Stimulated activated CD4-positive, alpha-beta T cell treated with anti-CD3 and anti-CD28 coated beads, Interleukin-4, amount 100 ng/mL, for 24 hours (primary cell): ENCODE results near the gene IFT25.

Experiments used
- DNase-seq: peaks from one replicate; pipeline ENCODE4 v3.0.0-alpha.2; 2020

IFT25 gene

GRCh38 chr1:53927376-53927881, 18.1 kb downstream of the IFT25 start:
- DNase-seq, result no peak

- peak; percentile 6 for DNase-seq
These were observed 25.8 kb downstream of the IFT25 start for GRCh38 chr1:53919675-53920066.

- no peak for DNase-seq
These were observed 27.2 kb downstream of the IFT25 start for GRCh38 chr1:53918343-53918742.

GRCh38 chr1:53913352-53914033, 32.0 kb downstream of the IFT25 start:
- no peak for DNase-seq

DNA sequence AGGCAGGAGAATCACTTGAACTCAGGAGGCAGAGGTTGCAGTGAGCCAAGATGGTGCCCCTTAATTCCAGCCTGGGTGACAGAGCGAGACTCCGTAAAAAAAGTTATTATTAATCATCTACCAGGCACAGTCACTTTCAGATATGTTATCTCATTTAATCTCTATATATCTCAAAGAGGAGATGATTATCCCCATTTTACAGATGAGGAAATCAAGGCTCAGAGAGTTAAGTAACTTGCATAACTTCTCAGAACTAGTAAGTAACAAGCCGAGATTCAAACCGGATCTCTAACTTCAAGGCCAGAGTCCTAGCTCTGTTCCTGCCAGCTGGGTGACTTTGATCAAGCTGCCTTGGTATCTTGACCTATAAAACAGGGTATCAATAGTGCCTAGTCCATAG, 34.1 kb downstream of the IFT25 start:
- DNase-seq, result no peak

DNA sequence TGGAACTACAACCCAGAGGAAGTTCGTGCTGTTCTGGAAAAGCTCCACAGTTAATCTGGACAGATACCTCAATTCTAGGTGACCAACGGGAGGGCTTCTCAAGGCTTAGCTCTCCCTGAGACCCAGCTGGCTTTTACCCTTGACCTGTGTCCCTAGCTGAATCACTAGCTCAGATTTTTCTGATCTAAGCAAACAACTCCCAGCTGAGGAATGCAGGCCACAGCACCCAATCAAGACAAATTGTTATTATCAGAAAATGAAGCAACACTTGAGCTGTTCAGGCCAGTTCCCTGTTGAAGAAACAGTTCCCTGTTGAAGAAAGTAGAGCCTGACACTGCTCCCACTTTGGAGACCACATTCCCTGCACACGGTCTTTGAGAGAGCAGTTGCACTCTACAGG, 35.6 kb downstream of the IFT25 start:
- no peak for DNase-seq

DNA sequence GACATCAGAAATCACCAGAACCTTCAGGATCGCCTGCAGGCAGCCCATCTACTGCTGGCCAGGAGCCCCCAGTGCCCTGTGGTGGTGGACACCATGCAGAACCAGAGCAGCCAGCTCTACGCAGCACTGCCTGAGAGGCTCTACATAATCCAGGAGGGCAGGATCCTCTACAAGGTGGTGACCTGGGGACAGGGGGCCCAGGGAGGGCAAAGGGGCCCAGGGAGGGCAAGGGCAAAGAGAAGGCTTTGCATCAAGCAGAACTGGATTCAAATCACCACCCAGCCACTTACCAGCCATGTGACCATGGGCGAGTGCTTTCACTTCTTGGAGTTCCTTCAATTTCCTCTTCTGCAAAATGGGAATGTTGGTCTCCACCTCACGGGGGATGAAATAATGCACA, 39.4 kb downstream of the IFT25 start:
- DNase-seq, result no peak

GRCh38 chr1:53905509-53905908, 40.0 kb downstream of the IFT25 start:
- DNase-seq, result no peak

DNA sequence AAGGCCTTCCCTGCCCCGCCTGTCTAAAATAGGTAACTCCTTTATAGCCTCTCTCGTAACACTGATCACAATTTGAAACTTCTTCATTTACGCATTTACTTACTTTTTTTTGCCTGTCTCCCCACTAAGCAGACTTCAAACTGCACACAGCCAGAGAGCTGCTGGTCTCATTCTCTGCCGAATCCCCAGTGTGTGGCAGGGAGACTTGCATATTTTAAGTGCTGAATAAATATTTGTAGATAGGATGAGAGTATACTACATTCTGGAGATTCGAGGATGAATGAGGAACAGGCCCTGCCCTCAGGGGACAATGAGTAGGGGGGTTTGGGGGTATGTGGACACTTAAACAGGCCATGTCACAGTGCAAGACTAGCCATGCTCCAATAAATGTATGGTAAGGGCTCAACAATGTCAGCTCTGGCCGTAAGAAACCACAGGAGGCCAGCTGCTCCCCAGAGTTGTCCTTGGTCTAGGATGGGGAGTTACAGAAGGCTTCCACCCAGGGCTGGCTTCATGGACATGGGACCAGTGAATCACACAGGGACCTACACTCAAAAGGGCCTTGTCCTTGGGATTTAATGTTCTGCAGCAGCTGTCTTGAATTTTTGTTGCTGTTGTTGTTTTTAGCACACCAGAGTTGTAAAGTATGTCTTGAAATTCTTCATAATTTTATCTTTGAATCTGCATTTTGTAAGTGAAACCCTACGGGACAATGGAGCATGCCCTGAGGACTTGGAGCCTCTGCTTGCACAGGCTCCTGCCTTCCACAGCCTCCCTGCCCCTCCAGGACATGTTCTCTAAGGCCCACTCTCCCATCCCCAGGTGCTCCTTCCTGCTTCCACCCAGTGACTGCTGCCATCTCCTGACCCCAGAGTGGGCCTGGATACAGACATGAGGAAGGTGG, 43.0 kb downstream of the IFT25 start:
- DNase-seq, result no peak

GRCh38 chr1:53899708-53900107, 45.8 kb downstream of the IFT25 start:
- DNase-seq, result no peak

GRCh38 chr1:53899206-53899628, 46.3 kb downstream of the IFT25 start:
- DNase-seq, result no peak

GRCh38 chr1:53896635-53897229, 48.8 kb downstream of the IFT25 start:
- no peak for DNase-seq

DNA sequence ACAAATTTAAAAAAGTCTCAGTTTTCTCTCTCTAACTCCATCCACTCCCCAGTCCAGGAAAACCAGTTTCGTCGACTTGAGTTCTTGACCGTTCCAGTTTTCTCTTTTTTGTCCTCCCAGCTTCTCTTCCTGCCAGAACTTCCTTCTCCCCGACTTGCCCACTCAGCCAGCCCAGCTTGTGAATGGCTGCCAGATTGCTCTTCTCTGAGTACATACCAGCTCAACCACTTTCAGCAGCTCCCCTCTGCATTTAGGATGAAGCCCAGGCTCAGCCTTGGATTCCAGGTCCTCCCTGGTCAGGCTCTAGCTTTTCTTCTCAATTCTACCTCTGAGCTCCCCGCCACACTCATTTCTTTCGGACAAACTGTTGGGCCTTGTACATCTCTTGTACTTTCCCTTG, 50.1 kb downstream of the IFT25 start:
- DNase-seq, result no peak

DNA sequence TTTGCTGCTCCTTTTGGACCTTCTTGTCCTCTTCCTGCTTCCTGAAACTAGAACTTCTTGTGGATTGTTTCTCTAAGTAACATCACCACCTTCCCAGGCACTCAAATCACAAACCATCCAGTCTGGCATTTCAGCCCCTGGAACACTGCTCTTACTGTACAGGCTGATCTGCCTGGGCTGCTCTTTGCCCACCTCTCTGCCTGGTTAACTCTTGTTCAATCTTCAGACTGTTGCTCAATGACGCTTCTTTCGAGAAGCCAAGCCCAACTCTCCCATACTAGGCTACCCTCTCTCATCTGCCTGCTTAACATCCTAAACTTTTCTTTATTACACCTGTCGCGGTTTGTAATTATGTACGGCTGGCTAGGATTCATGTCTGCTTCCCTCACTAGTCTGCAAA, 50.9 kb downstream of the IFT25 start:
- no peak for DNase-seq

DNA sequence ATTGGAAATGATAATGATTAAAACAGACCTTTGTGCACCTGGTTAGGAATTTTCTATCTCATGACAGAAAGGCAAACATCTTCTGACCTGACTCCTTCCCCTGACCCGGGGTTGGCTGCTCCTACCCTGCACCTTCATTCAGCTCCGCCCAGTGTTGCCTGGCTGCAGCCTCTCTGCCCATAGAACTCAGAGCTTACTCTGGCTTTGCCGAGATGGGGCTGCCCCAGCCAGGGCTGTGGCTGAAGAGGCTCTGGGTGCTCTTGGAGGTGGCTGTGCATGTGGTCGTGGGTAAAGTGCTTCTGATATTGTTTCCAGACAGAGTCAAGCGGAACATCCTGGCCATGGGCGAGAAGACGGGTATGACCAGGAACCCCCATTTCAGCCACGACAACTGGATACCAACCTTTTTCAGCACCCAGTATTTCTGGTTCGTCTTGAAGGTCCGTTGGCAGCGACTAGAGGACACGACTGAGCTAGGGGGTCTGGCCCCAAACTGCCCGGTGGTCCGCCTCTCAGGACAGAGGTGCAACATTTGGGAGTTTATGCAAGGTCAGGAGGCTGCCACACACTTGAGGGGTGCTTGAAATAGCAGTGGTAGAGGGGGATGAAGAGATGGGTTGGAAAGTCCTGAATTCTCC, 51.4 kb downstream of the IFT25 start, which contains the start of gene DIO1:
DIO1 (plus strand) TSS at position 189 of the 638 bp plus-strand sequence; CDS start at position 213, 24 bp downstream.
- no peak for DNase-seq

- no peak for DNase-seq
These were observed 52.6 kb downstream of the IFT25 start for GRCh38 chr1:53892911-53893310.

DNA sequence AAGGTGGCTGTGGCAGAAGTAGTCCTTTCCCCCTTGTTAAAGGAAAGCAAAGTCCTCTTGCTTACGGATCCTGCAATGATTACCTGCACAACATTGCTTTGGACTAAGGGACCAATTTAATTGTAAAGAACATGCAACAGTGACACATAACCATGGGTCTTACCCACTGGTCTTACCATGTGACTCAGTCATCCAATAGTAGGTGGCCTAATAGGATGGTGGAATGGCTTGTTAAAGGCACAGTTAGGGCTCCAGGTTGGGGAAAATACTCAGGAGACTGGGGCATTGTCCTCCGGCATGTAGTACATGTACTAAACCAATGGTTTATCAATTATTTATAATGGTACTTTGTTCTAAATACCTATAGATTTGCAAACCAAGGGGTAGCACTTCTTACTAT, 53.8 kb downstream of the IFT25 start:
- no peak for DNase-seq

DNA sequence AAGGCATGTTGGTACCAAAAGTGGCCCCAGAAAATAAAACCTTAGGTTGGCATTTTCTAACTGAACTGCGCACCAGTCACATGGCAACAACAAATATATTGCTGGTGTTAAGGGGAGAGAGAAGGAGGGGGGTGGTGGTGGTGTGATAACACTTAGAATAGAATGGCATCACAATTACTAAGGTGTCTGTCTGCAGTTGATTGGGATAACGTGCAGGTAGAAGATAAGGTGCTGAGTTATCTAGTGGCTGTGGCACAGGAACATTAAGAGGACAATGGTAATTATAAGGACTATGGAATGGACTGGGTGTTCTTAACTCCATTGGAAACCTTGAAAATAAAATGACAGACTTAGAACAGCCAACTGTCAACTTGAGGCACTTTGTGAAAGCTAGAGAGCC, 54.5 kb downstream of the IFT25 start:
- no peak for DNase-seq

GRCh38 chr1:53890522-53890941, 55.0 kb downstream of the IFT25 start:
- peak; percentile 18 for DNase-seq

DNA sequence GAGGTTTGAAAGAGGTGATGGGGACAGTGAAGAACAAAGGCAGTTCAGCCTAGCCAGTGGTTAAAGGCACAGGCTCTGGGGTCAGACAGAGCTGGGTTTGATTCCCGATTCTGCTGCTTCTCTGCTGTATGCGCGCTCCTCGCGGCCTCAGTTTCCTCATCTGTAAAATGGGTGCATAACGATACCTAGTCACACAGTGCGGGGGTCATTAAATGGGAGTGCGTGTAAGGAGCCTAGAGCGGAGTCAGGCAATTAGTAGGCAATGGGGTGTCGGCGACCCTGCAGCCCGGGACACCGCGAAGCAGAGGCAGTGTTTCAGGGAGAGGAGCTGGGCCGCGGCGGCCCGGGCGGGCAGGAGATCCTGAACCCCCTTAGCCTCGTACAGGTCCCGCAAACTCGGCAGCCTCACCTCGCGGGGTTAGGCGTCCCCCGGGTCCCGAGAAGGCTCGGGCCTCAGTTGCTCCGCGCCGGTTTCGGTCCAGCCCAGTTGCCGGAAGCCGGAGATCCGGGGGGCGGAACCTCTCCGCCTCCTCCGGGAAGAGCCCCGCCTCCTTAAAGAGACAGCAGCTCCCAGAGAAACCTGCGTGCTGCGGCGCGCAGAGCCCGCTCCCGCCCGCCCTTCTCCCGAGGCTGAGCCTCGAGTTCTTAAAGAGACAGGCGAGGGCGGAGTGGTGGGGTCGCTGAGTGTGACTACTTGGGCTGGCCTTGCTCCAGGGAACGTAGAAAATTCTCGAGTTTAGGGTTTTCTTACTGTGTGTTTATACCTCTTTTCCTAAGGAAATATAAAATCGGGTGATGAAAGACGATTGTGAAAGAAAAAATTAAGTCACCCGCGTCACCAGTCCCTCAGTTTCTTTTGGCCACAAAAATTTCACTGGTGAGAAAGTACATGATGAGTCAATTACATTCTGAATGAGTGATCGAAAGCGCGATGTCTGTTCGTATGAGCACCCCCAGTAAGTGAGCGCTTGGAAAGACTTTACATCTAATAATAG, 55.9 kb downstream of the IFT25 start, which contains the start of gene YIPF1:
YIPF1 (minus strand) TSS at position 494 of the 995 bp plus-strand sequence. CDS start 860 bp downstream, outside the sequence.
- peak; percentile 87 for DNase-seq

GRCh38 chr1:53888681-53889080, 56.8 kb downstream of the IFT25 start:
- DNase-seq, result no peak
